GM19351 (cell line): ENCODE measurements around the gene NBAS.

ENCODE experiments used
- ATAC-seq: cut with Tn5 transposase; IDR thresholded peaks from one replicate; pipeline ENCODE4 v1.9.1; 2021; ENCODE audit warnings: mild to moderate bottlenecking, moderate library complexity; ENCODE audit not compliant: unreplicated experiment

The NBAS gene

DNA sequence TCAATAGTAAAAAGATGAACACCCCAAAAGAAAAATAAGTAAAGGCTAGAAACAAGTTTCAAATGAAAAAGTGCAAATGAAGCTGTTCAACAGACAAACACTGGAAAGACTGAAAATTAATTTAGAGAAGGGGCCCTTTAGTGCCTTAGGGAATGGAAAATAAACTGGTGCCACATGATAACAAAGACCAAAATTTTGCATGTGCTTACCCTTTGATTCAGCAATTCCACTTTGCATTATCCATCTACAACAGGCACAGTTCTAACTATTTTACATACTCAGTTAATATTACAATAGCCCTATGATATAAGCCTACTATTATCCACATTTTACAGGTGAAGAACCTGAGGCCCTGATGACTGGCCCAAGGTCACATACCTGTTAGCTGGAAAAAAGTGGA is 183.9 kb downstream of the NBAS start:
- no peak for ATAC-seq

DNA sequence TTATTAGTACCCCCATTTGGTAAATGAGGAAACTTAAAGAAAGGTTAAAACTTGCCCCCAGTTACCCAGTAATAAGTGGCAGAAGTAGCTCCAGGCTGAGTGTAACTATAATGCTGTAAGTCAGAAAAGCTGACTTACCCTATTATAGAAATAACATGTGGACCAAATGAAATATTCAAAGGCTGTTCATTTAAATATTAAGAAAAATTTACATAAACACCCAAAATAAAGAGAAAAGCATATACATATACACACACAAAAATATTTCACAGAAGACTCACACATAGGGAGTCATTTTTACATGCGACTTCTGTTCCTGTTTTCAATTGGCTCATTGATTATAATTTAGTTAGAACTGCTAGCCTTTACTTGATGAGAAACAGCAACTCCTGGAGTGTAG is 189.1 kb downstream of the NBAS start:
- ATAC-seq = no peak

DNA sequence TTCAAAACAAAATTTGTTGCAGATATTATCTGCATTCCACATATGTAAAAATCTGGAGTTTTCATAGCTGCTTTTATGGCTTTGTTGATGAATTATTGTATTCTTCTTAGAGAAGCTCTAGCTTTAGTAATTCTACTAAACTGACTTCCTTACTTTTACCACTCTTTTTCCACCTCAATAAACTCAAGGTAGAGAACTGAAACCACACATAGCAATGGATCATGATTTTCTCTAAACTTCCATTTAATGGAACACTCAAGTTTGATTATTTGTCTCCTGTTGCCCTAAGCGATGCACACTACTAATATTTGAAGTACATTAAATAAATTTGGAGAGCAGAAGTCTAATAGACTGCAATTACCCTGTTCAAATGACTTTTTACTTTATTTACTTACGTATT is 192.0 kb downstream of the NBAS start:
- no peak for ATAC-seq

DNA sequence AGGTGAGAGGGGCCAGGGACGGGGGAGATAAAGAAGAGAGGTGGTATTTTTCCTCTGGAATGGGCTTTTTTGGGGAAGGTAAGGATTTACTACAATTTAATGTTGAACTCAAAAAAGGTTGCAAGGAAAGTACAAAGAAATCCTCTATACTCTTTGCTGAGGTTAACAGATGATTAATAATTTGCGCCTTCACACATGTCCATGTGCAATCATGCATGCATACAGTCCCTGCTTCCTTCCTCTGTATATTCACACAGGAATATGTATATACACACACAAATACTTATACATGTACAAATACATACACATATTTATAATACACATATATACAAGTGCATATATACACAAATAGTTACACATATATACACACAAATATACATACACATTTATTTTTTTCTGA is 193.4 kb downstream of the NBAS start:
- peak; percentile 73 for ATAC-seq

DNA sequence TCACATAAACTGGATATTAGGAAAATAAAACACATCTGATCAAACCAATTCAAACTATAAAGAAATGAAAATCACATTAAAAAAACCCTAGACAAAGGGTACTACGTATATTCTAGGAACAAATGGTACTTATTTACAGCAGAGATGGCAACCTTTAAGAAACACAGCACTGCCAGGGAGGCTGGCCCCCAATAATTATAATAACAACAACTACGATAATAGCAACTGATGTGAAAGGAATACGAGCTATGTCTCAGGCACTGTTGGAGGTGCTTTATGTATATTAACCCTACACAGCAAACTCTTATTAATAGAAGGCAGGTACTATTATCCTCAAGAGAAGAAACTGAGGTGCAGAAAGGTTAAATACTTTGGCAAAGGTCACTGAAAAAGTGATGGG is 193.9 kb downstream of the NBAS start:
- no peak for ATAC-seq

DNA sequence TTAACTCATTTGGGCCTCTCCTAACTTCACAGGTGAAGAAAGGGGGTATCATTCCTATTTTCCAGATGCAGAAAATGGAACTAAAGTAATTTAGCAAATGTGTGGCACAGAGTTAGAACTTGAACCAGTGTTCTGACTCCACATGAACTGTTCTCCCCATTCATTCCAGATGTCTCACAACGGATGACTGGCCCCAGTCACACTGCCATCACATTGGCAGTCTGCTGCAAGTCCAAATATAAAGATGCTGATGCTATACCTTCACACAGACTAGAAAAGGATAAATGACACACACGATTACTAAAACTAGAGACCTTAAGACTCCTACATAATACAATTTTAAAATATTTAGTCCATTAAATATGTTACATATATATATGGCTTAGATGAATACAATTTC is 195.7 kb downstream of the NBAS start:
- no peak for ATAC-seq

DNA sequence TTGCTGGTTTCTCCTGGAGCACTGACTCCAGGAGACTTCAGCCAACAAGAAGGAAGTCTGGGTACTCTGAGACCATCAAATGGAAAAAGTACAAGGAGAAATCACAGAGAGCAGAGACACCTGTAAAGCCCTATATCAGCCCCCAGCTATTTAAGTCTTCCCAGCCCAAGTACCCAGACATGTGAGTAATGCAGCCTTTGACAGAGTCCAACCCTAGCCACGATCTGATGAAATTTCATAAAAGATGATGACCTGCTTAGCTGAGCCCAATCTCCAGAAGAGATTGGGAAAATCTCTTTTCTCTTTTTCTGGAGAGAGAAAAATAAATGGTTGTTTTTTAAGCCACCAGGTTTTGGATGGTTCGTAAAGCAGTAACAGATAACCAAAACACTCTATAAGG is 196.6 kb downstream of the NBAS start:
- ATAC-seq = no peak

DNA sequence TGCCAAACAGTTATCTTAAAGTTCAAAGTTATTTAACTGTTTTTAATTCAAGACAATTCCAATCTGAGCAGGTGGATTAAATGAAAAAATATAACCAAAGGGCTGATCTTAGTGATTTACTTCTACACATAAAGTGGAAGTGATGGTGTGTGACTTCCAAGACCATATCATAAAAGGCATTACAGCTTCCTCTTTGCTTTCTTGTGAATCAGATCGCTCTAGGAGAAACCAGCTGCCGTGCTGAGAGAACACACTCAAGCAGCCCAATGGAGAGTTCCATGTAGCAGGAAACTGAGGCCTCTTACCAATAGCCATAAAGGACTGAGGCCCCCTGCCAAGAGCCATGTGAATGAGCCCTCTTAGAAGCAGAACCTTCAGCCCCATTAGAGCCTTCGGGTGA is 197.4 kb downstream of the NBAS start:
- no peak for ATAC-seq

DNA sequence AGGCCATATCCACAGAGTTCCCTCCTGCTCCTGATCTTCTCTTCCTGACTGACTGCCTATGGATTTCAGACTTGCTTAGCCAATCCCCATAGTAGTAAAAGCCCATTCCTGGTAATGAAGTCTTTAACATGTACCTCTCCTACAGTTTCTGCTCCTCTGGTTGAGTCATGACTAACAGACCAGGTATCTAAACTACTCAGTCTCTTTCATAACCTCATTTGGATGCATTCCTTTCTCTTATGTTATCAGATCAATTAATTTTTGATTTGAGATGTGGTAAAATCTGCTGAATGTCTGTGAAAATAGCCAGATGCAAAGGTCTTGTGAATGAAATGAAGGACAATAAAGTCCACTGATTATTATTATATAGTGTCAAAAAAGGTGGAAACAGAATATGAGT is 198.0 kb downstream of the NBAS start:
- ATAC-seq = no peak

DNA sequence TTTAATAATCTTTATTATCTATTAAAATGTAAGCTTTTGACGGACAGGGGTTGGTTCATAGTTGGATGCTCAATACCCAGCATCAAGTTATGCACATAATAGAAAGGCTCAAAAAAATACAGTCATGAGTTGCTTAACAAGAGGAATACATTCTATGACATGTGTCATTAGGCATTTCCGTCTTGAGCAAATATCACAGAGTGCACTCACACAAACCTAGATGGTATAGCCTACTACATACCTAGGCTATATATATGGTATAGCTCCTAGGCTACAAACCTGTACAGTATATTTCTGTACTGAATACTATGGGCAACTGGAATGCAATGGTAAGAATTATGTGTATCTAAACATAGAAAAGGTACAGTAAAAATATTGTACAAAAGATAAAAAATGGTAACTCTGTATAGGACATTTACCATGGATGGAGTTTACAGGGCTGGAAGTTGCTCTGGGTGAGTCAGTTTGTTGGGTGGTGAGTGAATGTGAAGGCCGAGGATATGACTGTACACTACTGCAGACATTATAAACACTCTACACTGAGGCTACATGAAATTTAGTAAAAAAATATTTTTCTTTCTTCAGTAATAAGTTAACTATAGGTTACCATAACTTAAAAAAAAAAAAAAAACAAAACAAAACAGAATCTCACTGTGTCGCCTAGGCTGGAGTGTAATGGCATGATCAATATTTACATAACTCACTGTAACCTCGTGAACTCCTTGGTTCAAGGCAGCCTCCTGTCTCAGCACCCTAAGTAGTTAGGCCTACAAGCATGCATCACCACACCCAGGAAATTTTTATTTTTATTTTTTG is 201.2 kb downstream of the NBAS start:
- ATAC-seq = no peak

DNA sequence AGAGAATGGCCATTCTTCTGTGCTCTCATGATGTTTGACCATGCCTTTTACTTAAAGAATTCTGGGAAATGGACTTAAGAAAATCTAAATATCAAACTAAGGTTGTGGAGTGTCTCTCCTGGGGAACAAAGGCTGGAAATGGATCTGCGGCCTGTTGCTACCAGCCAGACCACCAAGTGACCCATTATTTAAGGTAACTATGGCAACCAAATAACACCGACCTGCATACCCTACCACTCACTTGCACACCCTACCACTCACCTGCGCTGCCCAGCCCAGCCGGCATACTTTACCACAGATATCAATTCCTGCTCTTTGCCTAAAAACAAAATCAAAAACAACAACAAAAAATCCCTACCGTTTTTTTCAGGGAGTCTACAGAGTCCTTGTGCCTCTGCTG is 203.2 kb downstream of the NBAS start:
- no peak for ATAC-seq

DNA sequence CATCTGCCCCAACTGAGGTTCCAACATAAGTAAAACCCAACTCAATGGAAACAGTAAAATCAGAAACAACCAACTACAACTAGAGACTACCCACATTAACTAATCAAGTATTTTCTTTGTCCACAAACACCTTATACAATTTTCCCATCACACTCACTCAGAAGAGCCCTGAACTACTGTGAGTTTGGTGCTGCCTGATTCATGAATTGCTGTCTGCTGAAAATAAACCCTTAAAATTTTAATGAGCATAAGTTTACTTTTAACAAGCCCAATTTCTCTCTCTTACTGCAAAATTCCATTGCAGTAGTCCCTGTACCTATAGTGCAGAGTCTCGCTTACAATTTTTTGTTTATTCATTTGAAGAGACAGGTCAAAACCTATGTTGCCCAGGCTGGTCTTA is 203.9 kb downstream of the NBAS start:
- ATAC-seq = no peak

DNA sequence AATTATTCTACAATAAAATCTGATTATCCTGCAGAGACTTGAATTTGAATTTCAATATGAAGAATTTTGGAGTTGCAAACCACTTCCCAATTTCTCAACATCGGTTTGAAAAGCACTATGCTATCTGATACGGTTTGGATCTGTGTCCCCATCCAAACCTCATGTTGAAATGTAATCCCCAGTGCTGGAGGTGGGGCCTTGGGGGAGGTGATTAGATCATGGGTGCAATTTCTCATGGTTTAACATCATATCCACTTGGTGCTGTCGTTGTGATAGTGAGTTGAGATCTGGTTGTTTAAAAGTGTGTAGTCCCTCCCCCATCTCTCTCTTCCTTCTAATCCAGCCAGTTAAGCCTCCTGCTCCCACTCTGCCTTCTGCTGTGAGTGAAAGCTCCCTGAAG is 205.7 kb downstream of the NBAS start:
- no peak for ATAC-seq

DNA sequence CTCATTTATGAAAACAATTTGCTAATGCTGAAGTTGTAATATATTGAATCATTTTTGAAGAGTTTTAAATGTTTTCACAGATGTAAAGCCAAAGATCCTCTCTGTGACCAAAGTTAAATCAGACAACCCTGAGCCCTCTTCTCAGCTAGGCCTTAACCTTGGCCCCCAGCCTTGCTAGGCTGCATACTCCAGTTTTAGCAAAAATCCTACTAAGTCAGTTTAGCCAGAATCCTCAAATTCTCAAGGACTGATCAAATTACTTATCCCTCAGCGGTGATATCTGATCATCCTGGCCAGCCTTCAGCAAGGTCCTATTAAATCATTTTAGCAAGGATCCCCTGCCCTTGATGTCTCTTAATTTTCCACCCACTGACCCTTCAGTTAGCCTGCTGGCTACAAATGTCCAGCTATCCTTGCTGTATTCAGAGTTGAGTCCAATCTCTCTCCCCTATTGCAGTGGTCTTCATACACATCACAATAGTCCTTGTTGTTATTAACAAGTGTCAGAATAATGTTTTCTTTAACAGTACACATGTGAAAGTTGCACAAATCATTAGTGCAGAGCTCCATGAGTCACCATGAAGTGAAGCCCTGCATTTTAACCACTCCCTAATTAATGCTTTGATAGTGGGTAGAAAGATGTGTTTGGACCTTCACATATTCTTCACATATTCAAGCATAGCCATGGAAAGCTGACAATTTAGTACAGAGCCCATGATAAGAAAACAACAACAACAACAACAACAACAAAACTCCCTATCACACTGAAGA is 206.4 kb downstream of the NBAS start:
- ATAC-seq = no peak

DNA sequence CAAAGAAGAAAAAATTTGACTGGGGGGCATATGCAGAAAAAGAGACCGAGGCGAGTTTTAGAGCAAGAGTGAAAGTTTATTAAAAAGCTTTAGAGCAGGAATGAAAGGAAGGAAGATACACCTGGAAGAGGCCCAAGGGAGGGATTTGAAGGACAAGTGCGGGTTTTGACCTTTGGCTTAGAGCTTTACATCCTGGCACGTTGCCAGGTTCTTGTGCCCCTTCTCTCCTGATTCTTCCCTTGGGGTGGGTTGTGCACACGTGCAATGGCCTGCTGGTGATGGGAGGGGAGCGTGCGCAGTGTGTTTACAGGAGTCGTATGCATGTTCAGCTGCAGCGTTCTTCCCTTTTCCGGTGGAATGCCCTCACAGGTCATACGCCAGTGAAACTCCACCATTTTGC is 208.8 kb downstream of the NBAS start:
- ATAC-seq = no peak

DNA sequence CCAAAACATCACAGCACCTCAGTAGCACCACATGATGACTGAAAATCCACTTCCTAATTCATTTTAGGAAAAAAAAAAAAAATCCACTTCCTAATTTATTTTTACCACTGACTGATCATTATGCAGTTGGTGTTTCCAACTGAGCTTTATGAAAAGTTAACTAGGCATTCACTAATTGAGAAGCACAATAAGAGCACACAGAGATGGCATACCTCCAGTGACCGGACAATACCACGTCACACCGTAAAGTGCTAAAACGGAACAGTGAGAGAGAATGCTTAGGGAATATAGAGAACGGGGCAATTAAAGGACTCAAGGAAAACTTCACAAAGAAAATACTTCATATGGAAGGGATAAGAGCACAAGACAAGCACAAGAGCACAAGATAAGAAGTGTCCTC is 212.5 kb downstream of the NBAS start:
- no peak for ATAC-seq

DNA sequence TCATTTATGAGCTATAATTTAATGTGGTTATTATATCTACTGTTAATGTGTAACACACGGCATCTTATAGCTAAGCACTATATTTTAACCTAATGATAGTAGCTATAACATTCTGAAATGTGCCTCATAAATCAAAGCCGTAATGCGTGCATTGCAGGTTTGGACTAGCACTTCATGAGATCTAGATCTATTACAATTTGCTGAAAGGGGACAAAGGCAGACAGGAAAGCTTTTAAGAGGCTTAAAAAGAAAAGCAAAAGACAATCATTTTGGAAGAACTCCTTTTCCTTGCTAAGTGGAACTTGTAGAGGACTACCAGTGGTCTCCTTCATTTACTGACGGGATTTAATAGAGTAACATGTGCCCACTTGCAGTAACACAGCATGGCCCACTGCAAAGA is 213.1 kb downstream of the NBAS start:
- no peak for ATAC-seq

DNA sequence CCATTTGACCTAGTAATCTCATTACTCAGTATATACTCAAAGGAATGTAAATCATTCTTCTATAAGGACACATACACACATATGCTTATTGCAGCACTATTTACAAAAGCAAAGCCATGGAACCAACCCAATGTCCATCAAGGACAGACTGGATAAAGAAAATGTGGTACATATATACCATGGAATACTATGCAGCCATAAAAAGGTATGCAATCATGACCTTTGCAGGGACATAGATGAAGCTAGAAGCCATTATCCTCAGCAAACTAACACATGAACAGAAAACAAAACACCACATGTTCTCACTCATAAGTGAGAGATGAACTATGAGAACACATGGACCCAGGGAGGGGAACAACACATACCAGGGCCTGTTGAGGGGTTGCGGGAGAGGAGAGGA is 214.5 kb downstream of the NBAS start:
- ATAC-seq = no peak

DNA sequence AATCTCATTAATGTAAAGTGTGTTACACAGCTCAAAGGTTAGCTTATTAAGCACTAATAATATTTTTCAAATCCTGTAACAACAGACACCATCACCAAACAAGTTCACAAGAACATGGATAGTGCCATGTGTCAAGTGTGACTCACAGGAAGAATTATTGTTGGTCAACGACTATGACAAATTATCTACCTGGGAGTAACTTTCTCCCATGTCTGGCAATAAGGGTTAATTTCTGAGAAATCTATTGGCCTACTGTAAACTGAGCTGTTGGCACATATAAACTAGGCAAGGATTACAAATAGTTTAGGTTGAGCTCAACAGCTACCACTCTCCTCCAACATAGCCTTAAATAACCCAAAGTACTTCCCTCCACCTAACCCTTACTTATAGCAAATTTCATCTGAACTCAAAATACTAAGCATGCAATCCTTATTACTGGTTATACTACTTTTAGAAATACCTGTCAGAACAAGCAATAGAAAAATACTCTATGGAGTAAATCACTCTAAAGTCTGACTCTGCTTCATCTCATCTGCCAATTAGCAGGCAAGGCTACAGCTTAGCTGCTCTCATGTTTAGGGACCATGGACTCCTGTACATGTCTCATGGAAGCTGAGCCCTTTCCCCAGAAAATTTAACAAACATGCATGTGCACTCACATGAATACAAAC is 223.0 kb downstream of the NBAS start:
- no peak for ATAC-seq

DNA sequence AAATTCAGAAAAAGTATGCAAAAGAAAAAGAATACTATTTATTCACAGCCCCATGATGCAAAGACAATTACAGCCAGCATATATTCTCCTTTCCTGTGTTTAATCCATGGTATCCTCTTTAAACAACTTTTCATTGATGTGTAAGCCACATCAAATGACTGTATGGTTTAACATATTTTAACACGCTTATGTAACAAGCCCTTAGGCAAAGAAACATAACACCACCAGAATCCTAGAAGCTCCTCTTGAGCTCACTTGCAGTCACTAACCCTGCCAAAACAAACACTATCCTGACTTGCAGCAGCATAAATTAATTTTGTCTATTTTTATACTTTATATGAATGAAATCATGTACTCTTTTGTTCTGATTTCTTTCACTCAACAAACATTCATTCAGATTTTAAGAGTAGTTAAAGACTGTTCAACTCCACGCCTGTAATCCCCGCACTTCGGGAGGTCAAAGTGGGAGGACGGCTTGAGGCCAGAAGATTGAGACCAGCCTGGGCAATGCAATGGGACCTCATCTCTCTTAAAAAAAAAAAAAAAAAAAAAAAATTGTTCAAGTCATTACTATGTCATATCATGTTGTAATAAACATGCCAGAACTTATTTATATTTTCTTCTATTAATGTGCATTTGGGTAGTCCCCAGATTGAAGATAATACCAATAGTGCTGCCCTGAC is 226.3 kb downstream of the NBAS start:
- ATAC-seq = no peak

DNA sequence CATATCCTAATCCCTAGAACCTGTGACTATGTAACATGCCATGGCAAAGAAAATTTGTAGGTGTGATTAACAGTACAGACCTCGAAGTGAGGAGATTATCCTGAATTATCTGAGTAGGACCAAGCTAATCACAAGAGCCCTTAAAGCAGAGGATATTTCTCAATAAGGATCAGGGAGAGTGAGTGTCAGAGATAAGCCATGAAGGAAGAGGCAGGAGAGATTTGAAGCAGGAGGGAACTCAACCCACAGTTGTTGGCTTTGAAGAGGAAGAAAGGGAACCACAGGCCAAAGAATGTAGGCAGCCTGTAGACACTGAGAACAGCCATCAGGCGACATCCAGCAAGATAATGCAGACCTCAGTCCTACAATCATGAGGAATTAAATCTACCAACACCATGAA is 229.3 kb downstream of the NBAS start:
- ATAC-seq = no peak
